Breast epithelium (tissue), 3 donors: ENCODE measurements around the gene MTRF1.

Source experiments
- CTCF ChIP-seq, 3 donors: fragments of 450-650 bp; IDR thresholded peaks; one replicate each; pipeline ENCODE4 v1.5.1; 2016 to 2017; ENCODE audit warnings: antibody characterized with exemption in 3 of 3, mild to moderate bottlenecking in 3 of 3, moderate library complexity in 3 of 3
- POLR2A ChIP-seq: fragments of 450-650 bp; IDR thresholded peaks from one replicate; pipeline ENCODE4 v1.6.1; 2016; ENCODE audit warnings: antibody characterized with exemption, mild to moderate bottlenecking, moderate library complexity
- POLR2AphosphoS5 ChIP-seq, 3 donors: sonication (generic); formaldehyde crosslinking; IDR thresholded peaks; one replicate each; pipeline ENCODE4 v1.6.1; 2017; ENCODE audit warnings: antibody characterized with exemption in 3 of 3

GRCh38 chr13:41306271-41307145, 43.1 kb upstream of the MTRF1 start:
- TF ChIP-seq POLR2A, result no peak
- TF ChIP-seq CTCF (IDR thresholded peaks at IDR 0.05), result no peak
- no peak for TF ChIP-seq POLR2AphosphoS5 (IDR thresholded peaks at IDR 0.05)
